Measurements from ENCODE around the gene MRPS25.

GRCh38 chr3:15060029-15060428 lies 5.1 kb downstream of the MRPS25 start:
- TF ChIP-seq POLR2AphosphoS5 (IDR thresholded peaks at IDR 0.05) (no peak), POLR2A (IDR thresholded peaks at IDR 0.05) (no peak), CTCF (IDR thresholded peaks at IDR 0.05) (no peak)
